ENCODE measurements around the gene RNF19B.

RNF19B gene

GRCh38 chr1:32901823-32902534, 62.6 kb downstream of the RNF19B start:
- Histone ChIP-seq H3K36me3 (no peaks in the 10 kb centered on the region), H4K20me1 (peaks cover 0 to 15% (median 0%) of the 10 kb centered on the region in 11 experiments; a peak in 3 of 22 replicates), H3K9me3 (replicated peaks in 1 of 11) (no peaks in the 10 kb centered on the region), H3K27me3 (peaks cover 0 to 11% (median 0%) of the 10 kb centered on the region in 11 experiments; a peak in 6 of 22 replicates), H3K4me1 (peaks cover 1 to 21% (median 14%) of the 10 kb centered on the region in 10 experiments; a peak in 18 of 20 replicates), H3K4me2 (peak overlapping the region; percentile 83 to 99 (median 95)), H3K27ac (peak overlapping the region in 7 of 11 experiments; percentile 58 to 71 (median 66); a peak in 9 of 22 replicates), H3K9ac (peak overlapping the region; percentile 71 to 83 (median 80)), H3K4me3 (peak overlapping the region; percentile 63 to 81 (median 72))
- TF ChIP-seq Cebpa-rat (IDR thresholded peaks at IDR 0.05) = no peak

DNA sequence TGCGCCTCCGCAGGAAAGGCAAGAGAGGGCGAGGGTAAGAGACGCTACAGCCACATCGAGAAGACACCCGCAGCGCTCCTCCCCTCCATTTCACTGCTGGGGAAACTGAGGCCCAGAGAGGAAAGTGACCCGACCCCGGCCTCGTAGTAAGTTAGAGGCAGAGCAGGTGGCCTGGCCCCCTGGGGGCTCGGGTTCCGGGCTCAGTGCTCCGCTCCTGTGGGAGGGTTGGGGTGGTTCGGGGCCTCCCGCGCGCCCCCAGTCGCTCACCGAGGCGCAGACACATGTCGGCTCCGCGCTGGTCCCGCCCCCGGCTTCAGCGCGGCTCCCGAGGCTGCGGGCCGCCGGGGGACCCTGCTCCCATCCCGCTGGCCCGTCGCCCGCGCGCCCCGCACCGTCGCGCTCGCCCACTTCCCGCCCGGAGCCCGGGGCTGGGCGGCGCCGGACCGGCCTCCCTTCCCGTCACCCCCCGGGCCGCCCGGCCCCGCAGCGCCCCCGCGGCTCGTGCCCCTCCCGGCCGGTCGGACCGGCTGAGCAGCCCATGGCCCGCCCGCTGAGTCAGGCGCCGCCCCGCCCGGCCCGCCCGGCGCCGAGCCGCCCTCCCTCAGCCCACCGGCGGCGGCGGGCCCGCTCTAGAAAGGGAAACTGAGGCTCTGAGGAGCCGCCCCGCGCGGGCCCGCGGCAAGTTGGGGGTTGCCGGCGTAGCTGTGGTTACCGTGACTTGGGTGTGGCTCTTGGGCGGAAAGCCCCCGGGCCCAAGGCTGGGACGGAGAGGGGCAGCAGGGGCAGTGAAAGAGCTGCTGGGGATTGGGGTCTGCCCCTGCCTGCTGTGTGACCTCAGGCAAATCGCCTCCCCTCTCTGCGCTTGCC, 63.4 kb downstream of the RNF19B start, which contains the start of gene TMEM54:
Gene TMEM54 (minus strand): TSS at position 434 of the 867 bp plus-strand sequence. CDS start 151 bp downstream, at position 283.
- Histone ChIP-seq H3K4me1 (peaks cover 0 to 21% (median 14%) of the 10 kb centered on the region in 10 experiments; a peak in 16 of 20 replicates), H3K4me2 (peak within 1 kb of the TSS; percentile 83 to 99 (median 95)), H3K4me3 (peak within 1 kb of the TSS; percentile 63 to 81 (median 72)), H3K27ac (peak within 1 kb of the TSS; percentile 44 to 71 (median 64); a peak in 20 of 22 replicates), H3K27me3 (peaks cover 0 to 11% (median 0%) of the 10 kb centered on the region in 11 experiments; a peak in 6 of 22 replicates), H3K36me3 (no peaks in the 10 kb centered on the region), H3K9me3 (replicated peaks in 1 of 11) (no peaks in the 10 kb centered on the region), H3K9ac (peak within 1 kb of the TSS; percentile 71 to 83 (median 80)), H4K20me1 (peaks cover 0 to 15% (median 0%) of the 10 kb centered on the region in 11 experiments; a peak in 4 of 22 replicates)
- TF ChIP-seq Cebpa-rat (IDR thresholded peaks at IDR 0.05) = no peak

- Histone ChIP-seq H4K20me1 (peaks cover 0 to 16% (median 0%) of the 10 kb centered on the region in 11 experiments; a peak in 4 of 22 replicates), H3K9me3 (replicated peaks in 1 of 11) (no peaks in the 10 kb centered on the region), H3K27me3 (peaks cover 0 to 11% (median 0%) of the 10 kb centered on the region in 11 experiments; a peak in 6 of 22 replicates), H3K27ac (peak overlapping the region in 9 of 11 experiments; percentile 44 to 71 (median 64); a peak in 15 of 22 replicates), H3K36me3 (peaks cover 0 to 3% (median 0%) of the 10 kb centered on the region in 11 experiments; a peak in 3 of 22 replicates), H3K9ac (peak overlapping the region; percentile 71 to 83 (median 80)), H3K4me2 (peak overlapping the region; percentile 83 to 99 (median 95)), H3K4me1 (peaks cover 0 to 21% (median 14%) of the 10 kb centered on the region in 10 experiments; a peak in 16 of 20 replicates), H3K4me3 (peak overlapping the region; percentile 63 to 81 (median 72))
- no peak for TF ChIP-seq Cebpa-rat (IDR thresholded peaks at IDR 0.05)
Measured at GRCh38 chr1:32900371-32900955, 64.1 kb downstream of the RNF19B start.

- Histone ChIP-seq H4K20me1 (peaks cover 0 to 23% (median 0%) of the 10 kb centered on the region in 11 experiments; a peak in 4 of 22 replicates), H3K4me1 (peaks cover 0 to 21% (median 14%) of the 10 kb centered on the region in 10 experiments; a peak in 16 of 20 replicates), H3K36me3 (peaks cover 0 to 3% (median 0%) of the 10 kb centered on the region in 11 experiments; a peak in 3 of 22 replicates), H3K9ac (no peak overlapping the region), H3K27ac (no peak overlapping the region), H3K27me3 (peaks cover 0 to 13% (median 3%) of the 10 kb centered on the region in 11 experiments; a peak in 12 of 22 replicates), H3K4me3 (no peak overlapping the region), H3K9me3 (replicated peaks in 1 of 11) (no peaks in the 10 kb centered on the region), H3K4me2 (peak overlapping the region in 9 of 11 experiments; percentile 20 to 98 (median 95); a peak in 13 of 22 replicates)
- no peak for TF ChIP-seq Cebpa-rat (IDR thresholded peaks at IDR 0.05)
Measured at GRCh38 chr1:32899586-32900296, 64.9 kb downstream of the RNF19B start.

DNA sequence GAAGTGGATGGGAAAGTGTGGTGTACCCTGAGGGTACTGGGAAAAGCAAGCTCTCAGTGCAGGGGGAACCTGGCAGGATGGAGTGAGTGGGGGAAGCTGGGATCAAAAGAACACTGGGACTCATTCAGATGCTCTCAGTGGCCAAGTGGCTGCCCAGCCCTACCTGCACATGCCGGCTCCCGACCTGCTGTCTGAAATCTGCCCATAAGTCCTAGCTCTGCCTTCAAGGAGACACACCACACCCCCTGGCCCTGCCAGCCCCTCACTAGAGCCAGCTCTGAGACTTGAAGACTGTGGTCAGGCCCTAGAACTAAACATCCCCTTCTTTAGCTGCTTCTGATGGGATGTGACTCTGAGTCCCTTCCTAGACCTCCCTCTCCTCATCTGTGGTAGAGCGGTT, 65.7 kb downstream of the RNF19B start:
- H3K9me3 ChIP-seq (replicated peaks in 1 of 11) = no peaks in the 10 kb centered on the region
- H3K4me1 ChIP-seq = peaks cover 0 to 24% (median 15%) of the 10 kb centered on the region in 10 experiments; a peak in 16 of 20 replicates
- no peak overlapping the region for H3K4me2 ChIP-seq
- no peak for TF ChIP-seq Cebpa-rat (IDR thresholded peaks at IDR 0.05)
- H3K9ac ChIP-seq = no peak overlapping the region
- peaks cover 4 to 21% (median 11%) of the 10 kb centered on the region in 11 experiments; a peak in 20 of 22 replicates for H3K27me3 ChIP-seq
- H3K36me3 ChIP-seq = peaks cover 0 to 3% (median 0%) of the 10 kb centered on the region in 11 experiments; a peak in 3 of 22 replicates
- no peak overlapping the region for H3K4me3 ChIP-seq
- no peak overlapping the region for H3K27ac ChIP-seq
- peaks cover 0 to 31% (median 0%) of the 10 kb centered on the region in 11 experiments; a peak in 4 of 22 replicates for H4K20me1 ChIP-seq

DNA sequence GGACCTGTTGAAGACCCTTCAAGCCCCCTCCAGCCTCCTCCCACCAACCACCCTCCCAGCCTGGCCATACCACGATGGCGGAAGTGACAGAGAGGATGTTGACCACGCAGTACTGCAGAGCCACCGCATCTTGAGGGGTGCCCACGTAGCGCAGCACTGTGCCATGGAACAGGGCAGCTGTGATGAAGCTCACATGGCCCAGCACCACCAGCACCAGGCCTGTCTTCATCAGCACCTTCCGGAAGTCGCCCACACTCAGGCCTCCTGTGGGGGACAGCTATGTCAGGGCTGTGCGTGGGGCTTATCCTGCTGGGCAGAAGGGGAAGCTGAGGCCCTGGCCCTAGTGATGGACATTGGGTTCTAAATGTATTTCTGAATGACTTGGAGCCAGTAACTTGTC, 66.6 kb downstream of the RNF19B start:
- H3K9ac ChIP-seq = no peak overlapping the region
- H3K4me2 ChIP-seq = no peak overlapping the region
- H4K20me1 ChIP-seq = peaks cover 0 to 32% (median 0%) of the 10 kb centered on the region in 11 experiments; a peak in 4 of 22 replicates
- H3K4me3 ChIP-seq = no peak overlapping the region
- peaks cover 0 to 28% (median 18%) of the 10 kb centered on the region in 10 experiments; a peak in 17 of 20 replicates for H3K4me1 ChIP-seq
- TF ChIP-seq Cebpa-rat (IDR thresholded peaks at IDR 0.05) = no peak
- H3K27ac ChIP-seq = no peak overlapping the region
- H3K27me3 ChIP-seq = peaks cover 12 to 30% (median 20%) of the 10 kb centered on the region in 11 experiments
- H3K9me3 ChIP-seq (replicated peaks in 1 of 11) = no peaks in the 10 kb centered on the region
- peaks cover 0 to 3% (median 0%) of the 10 kb centered on the region in 11 experiments; a peak in 3 of 22 replicates for H3K36me3 ChIP-seq

GRCh38 chr1:32897082-32898049, 67.2 kb downstream of the RNF19B start:
- Histone ChIP-seq H3K9me3 (replicated peaks in 1 of 11) (no peaks in the 10 kb centered on the region), H3K27me3 (peaks cover 19 to 37% (median 27%) of the 10 kb centered on the region in 11 experiments), H3K4me2 (no peak overlapping the region), H3K9ac (no peak overlapping the region), H3K36me3 (peaks cover 0 to 3% (median 0%) of the 10 kb centered on the region in 11 experiments; a peak in 3 of 22 replicates), H3K4me3 (no peak overlapping the region), H4K20me1 (peaks cover 0 to 32% (median 0%) of the 10 kb centered on the region in 11 experiments; a peak in 4 of 22 replicates), H3K4me1 (peaks cover 0 to 35% (median 22%) of the 10 kb centered on the region in 10 experiments; a peak in 17 of 20 replicates), H3K27ac (no peak overlapping the region)
- no peak for TF ChIP-seq Cebpa-rat (IDR thresholded peaks at IDR 0.05)
